K562 (cell line): Measurements from ENCODE around the gene TMTC4. TPM values are rescaled to one million over a fixed set of nuclear protein-coding genes. Genes with fewer than 3 reads are reported as not detected.

ENCODE experiments used
- ATAC-seq: fragments of 200-7000 bp; cut with Tn5 transposase; 3 replicates; pipeline ENCODE4 v1.9.1; 2020; ENCODE audit warnings: moderate library complexity
- BruUV-seq: library from RNA; stranded (reverse); fragments of 400-500 nt; replicated peaks from 2 replicates; lab custom pipeline; 2021; lab: Mats Ljungman, UMichigan
- CTCF ChIA-PET: fragments of 300-600 bp; formaldehyde crosslinking; extraction: SDS; loops from one replicate; lab custom pipeline; 2021; ENCODE audit warnings: low intra/inter-chr PET ratio; lab: Yijun Ruan, JAX
- POLR2A ChIA-PET: fragments of 300-600, 350-650 bp; sonication (Branson Sonifier 250); formaldehyde crosslinking; extraction: SDS; loops from one replicate; lab custom pipeline; 2021; ENCODE audit warnings: antibody characterized with exemption, inconsistent platforms; lab: Yijun Ruan, JAX
- DNase-seq, 4 experiments: peaks; one replicate each; pipeline versions ENCODE4 v3.0.0 to v3.0.0-alpha.2; 2011 to 2018; ENCODE audit warnings: low spot score in 3 of 4, mixed read lengths in 3 of 4; ENCODE audit errors: extremely low read depth in 1 of 4
- FAIRE-seq: peaks from 2 replicates; lab custom pipeline; 2011; peaks lifted over from hg19 to GRCh38; lab: Jason Lieb, UNC
- H2AFZ ChIP-seq: 2 replicates; pipeline ENCODE4 v1.6.0; 2011; ENCODE audit warnings: low read depth, low read length, control low read depth, inconsistent platforms
- H3K27ac ChIP-seq: fragments of 200-600 bp; 3 replicates; pipeline ENCODE4 v1.8.0; 2011; ENCODE audit warnings: low read depth, mild to moderate bottlenecking, control low read depth, inconsistent platforms, low read length, moderate library complexity, mixed read lengths; ENCODE audit errors: extremely low read depth
- H3K27me3 ChIP-seq, 2 experiments: fragments of 300-600 bp in 1 of 2; 2 replicates in 1 of 2; 3 replicates in 1 of 2; pipeline versions ENCODE4 v1.6.0 to v1.8.0; 2011; ENCODE audit warnings: inconsistent platforms in 2 of 2, low read length in 2 of 2, mild to moderate bottlenecking in 1 of 2, mixed read lengths in 1 of 2, moderate library complexity in 1 of 2; ENCODE audit not compliant: control insufficient read depth in 2 of 2, insufficient read depth in 2 of 2
- H3K36me3 ChIP-seq: fragments of 300-600 bp; 3 replicates; pipeline ENCODE4 v1.8.0; 2011; ENCODE audit warnings: mild to moderate bottlenecking, low read length, inconsistent platforms; ENCODE audit not compliant: control insufficient read depth, insufficient read depth
- H3K4me1 ChIP-seq, 2 experiments: fragments of 200-600 bp in 1 of 2; replicated peaks in 1 of 2; 2 replicates in 1 of 2; 3 replicates in 1 of 2; pipeline versions ENCODE4 v1.5.1 to v1.8.0; 2011; ENCODE audit warnings: inconsistent platforms in 2 of 2, low read length in 2 of 2, mild to moderate bottlenecking in 1 of 2, mixed read lengths in 1 of 2, moderate library complexity in 1 of 2; ENCODE audit not compliant: control insufficient read depth in 2 of 2, insufficient read depth in 2 of 2
- H3K4me2 ChIP-seq: 2 replicates; pipeline ENCODE4 v1.6.1; 2011; ENCODE audit warnings: low read length, control low read depth, inconsistent platforms, mixed read lengths; ENCODE audit not compliant: insufficient read depth
- H3K4me3 ChIP-seq: fragments of 200-600 bp; sonication (generic), shearing (Covaris generic); 2 replicates; pipeline ENCODE4 v1.5.1; 2016; ENCODE audit warnings: control low read depth, inconsistent platforms
- H3K79me2 ChIP-seq: fragments of 200-600 bp; 3 replicates; pipeline ENCODE4 v1.8.0; 2011; ENCODE audit warnings: low read length, inconsistent platforms; ENCODE audit not compliant: control insufficient read depth, insufficient read depth
- H3K9ac ChIP-seq, 2 experiments: 2 replicates each; pipeline versions ENCODE4 v1.6.0 to v1.6.1; 2011; ENCODE audit warnings: low read depth in 2 of 2, low read length in 2 of 2, control low read depth in 1 of 2, inconsistent platforms in 1 of 2, mild to moderate bottlenecking in 1 of 2, mixed read lengths in 1 of 2; ENCODE audit not compliant: insufficient read depth in 1 of 2
- H3K9me1 ChIP-seq: one replicate; pipeline ENCODE4 v1.6.0; 2011; ENCODE audit warnings: inconsistent platforms, mild to moderate bottlenecking, low read length, moderate library complexity; ENCODE audit not compliant: control insufficient read depth, insufficient read depth
- H3K9me3 ChIP-seq: replicated peaks from 2 replicates; pipeline ENCODE4 v1.5.1; 2011; ENCODE audit warnings: low read depth, low read length, inconsistent platforms; ENCODE audit not compliant: control insufficient read depth, insufficient read depth
- H4K20me1 ChIP-seq: replicated peaks from 2 replicates; pipeline ENCODE4 v1.6.1; 2011; ENCODE audit warnings: low read length, inconsistent platforms, mixed read lengths; ENCODE audit not compliant: control insufficient read depth, insufficient read depth
- CEBPG ChIP-seq, 3 experiments: fragments of 200-800 bp in 1 of 3; sonication (Bioruptor generic) in 1 of 3; sonication (generic) in 1 of 3; formaldehyde crosslinking in 1 of 3; IDR thresholded peaks in 2 of 3; conservative IDR thresholded peaks in 1 of 3; 2 replicates each; pipeline versions ENCODE4 v1.6.1 to v1.8.0; 2016 to 2022; ENCODE audit warnings: missing compliant biosample characterization in 2 of 3, missing genetic modification characterization in 2 of 3, mild to moderate bottlenecking in 1 of 3, missing genetic modification reagents in 1 of 3
- KLF16 ChIP-seq: IDR thresholded peaks from 2 replicates; pipeline ENCODE4 v1.6.1; 2016; ENCODE audit warnings: antibody characterized with exemption
- NFXL1 ChIP-seq: fragments of 450-650 bp; formaldehyde crosslinking; IDR thresholded peaks from 2 replicates; pipeline ENCODE4 v1.4.0; 2021; ENCODE audit warnings: mild to moderate bottlenecking
- PURB ChIP-seq: sonication (generic); formaldehyde crosslinking; IDR thresholded peaks from 2 replicates; pipeline ENCODE4 v1.9.0; 2021; ENCODE audit warnings: low read depth, mild to moderate bottlenecking, missing genetic modification reagents
- TAF9B ChIP-seq: fragments of 450-650 bp; IDR thresholded peaks from 2 replicates; pipeline ENCODE4 v1.6.1; 2018; ENCODE audit warnings: mild to moderate bottlenecking; ENCODE audit not compliant: partially characterized antibody
- ZNF133 ChIP-seq: fragments of 250-450 bp; sonication (Bioruptor Pico); IDR thresholded peaks from 2 replicates; pipeline ENCODE4 v1.4.0; 2020; ENCODE audit warnings: mild to moderate bottlenecking
- ZNF324 ChIP-seq: fragments of 250-450 bp; sonication (Bioruptor Pico); IDR thresholded peaks from 2 replicates; pipeline ENCODE4 v1.4.0; 2020; ENCODE audit warnings: mild to moderate bottlenecking
- WGBS: fragments of 100-300 bp; shearing (Covaris generic); methylation state at CpG from one replicate; pipeline ENCODE4 v1.1.6; 2016; ENCODE audit warnings: low coverage, mixed read lengths; ENCODE audit not compliant: insufficient coverage; ENCODE audit errors: missing lambda C conversion rate; 5-methylcytosine and 5-hydroxymethylcytosine counted together
- in situ Hi-C: fragments of 300-500 bp; cut with MboI; formaldehyde crosslinking; loops from 4 replicates; pipeline ENCODE4 v1.15.0; 2018; ENCODE audit warnings: inconsistent platforms, mixed read lengths
- intact Hi-C: fragments of 100-400 bp; cut with micrococcal nuclease; formaldehyde crosslinking; loops from 2 replicates; pipeline ENCODE4 v1.14.2; 2022
- polyA plus RNA-seq, 8 experiments: library from polyadenylated mRNA; depleted of rRNA in 4 of 8; stranded (reverse) in 5 of 8; unstranded in 3 of 8; fragments of >200 nt; fragmentation: Nextera tagmentation in 2 of 8; fragmentation: Illumina TruSeq in 1 of 8; extraction: Ambion mirVana in 2 of 8; extraction: Trizol in 1 of 8; gene quantifications; 2 replicates each; pipeline versions ENCODE4 v1.2.1 to v1.2.3, GENCODE V29; 2011 to 2014; ENCODE audit warnings: inconsistent platforms in 1 of 8, missing spikeins in 1 of 8
- total RNA-seq, 7 experiments: library from RNA; depleted of rRNA in 6 of 7; stranded (reverse); fragments of >200 nt in 6 of 7; fragmentation: Illumina TruSeq in 2 of 7; extraction: Trizol in 2 of 7; gene quantifications; 2 replicates each; pipeline versions ENCODE4 v1.2.1 to v1.2.3, GENCODE V29; 2011 to 2021; ENCODE audit warnings: low replicate concordance in 1 of 7

Gene TMTC4
- total and polyA plus RNA-seq, 9 of the 15 experiments (the other 6 are each of a cell fraction or from before 2014, with no cell fraction given): 3.5 to 16.7 (median 11.8) TPM

- TF ChIP-seq ZNF324 (CRISPR knock-in tag): no peak
- TF ChIP-seq KLF16: no peak
- TF ChIP-seq CEBPG (CRISPR knock-in tag; IDR thresholded peaks at IDR 0.05): no peak
- TF ChIP-seq CEBPG (tag; conservative IDR thresholded peaks at IDR 0.05 in 1 of 2, IDR thresholded peaks at IDR 0.05 in 1 of 2): no peak
- TF ChIP-seq, all 486 proteins: peak for 0
- BruUV-seq: no TSS peak
- Histone ChIP-seq H3K9ac (no peak overlapping the region), H3K27ac (no peak overlapping the region), H3K27me3 (no peaks in the 10 kb centered on the region), H3K79me2 (no peaks in the 10 kb centered on the region), H3K9me3 (no peaks in the 10 kb centered on the region), H4K20me1 (no peaks in the 10 kb centered on the region), H3K4me2 (no peak overlapping the region), H2AFZ (no peak overlapping the region), H3K4me3 (no peak overlapping the region), H3K4me1 (no peaks in the 10 kb centered on the region), H3K9me1 (no peaks in the 10 kb centered on the region), H3K36me3 (no peaks in the 10 kb centered on the region)
- no peak for FAIRE-seq
- 21% methylated on average over 4 of the region's 4 CpGs for WGBS
- DNase-seq: no peak
- CTCF ChIA-PET: no interaction called here
- POLR2A ChIA-PET: interaction anchor here (0.6 kb wide), 1 partner anchor 1854 kb away, joined by 4 read pairs; no protein-coding TSS in a partner anchor
- intact Hi-C loops: no loop called here
- in situ Hi-C loops: no loop called here
- no peak for ATAC-seq
Observed at GRCh38 chr13:100581030-100581429, 93.6 kb downstream of the TMTC4 start.

- Histone ChIP-seq H2AFZ (no peak overlapping the region), H3K9me1 (no peaks in the 10 kb centered on the region), H4K20me1 (no peaks in the 10 kb centered on the region), H3K9me3 (no peaks in the 10 kb centered on the region), H3K4me3 (no peak overlapping the region), H3K9ac (no peak overlapping the region), H3K27ac (no peak overlapping the region), H3K27me3 (no peaks in the 10 kb centered on the region), H3K36me3 (no peaks in the 10 kb centered on the region), H3K79me2 (no peaks in the 10 kb centered on the region), H3K4me2 (no peak overlapping the region), H3K4me1 (no peaks in the 10 kb centered on the region)
- no peak for ATAC-seq
- intact Hi-C loops (no loop called here), in situ Hi-C loops (no loop called here)
- DNase-seq: no peak
- WGBS: 40% methylated on average over 7 of the region's 12 CpGs
- POLR2A ChIA-PET: interaction anchor here (0.8 kb wide), 1 partner anchor 9 kb away, joined by 3 read pairs; no protein-coding TSS in a partner anchor
- CTCF ChIA-PET: no interaction called here
- FAIRE-seq: no peak
- BruUV-seq: no TSS peak
- TF ChIP-seq NFXL1 (CRISPR knock-in tag) (no peak), TAF9B (no peak), PURB (no peak), ZNF133 (CRISPR knock-in tag) (no peak)
Observed at GRCh38 chr13:100580045-100580444, 94.5 kb downstream of the TMTC4 start.
